GM12878 (cell line): ENCODE measurements around the gene GGT5. TPM values are rescaled to one million over a fixed set of nuclear protein-coding genes. Genes with fewer than 3 reads are reported as not detected.
"Not testable (repeated sequence)": the region's sequence is repeated elsewhere in the genome, so short reads cannot be mapped to it uniquely, and the experiment has no call there.

ENCODE experiments used
- ATAC-seq: fragments of 200-7000 bp; cut with Tn5 transposase; 3 replicates; pipeline ENCODE4 v1.9.1; 2020; ENCODE audit warnings: mild to moderate bottlenecking, moderate library complexity
- BruUV-seq: library from RNA; stranded (reverse); fragments of 400-500 nt; replicated peaks from 2 replicates; lab custom pipeline; 2021; lab: Mats Ljungman, UMichigan
- CTCF ChIA-PET: fragments of 300-600 bp; sonication (Branson Sonifier 250); formaldehyde crosslinking; extraction: SDS; loops from one replicate; lab custom pipeline; 2021; ENCODE audit warnings: inconsistent platforms; lab: Yijun Ruan, JAX
- POLR2A ChIA-PET: fragments of 350-600 bp; formaldehyde crosslinking; extraction: SDS; loops from one replicate; lab custom pipeline; 2021; ENCODE audit warnings: inconsistent platforms; lab: Charles Lee
- RAD21 ChIA-PET: fragments of 300-600 bp; sonication (Branson Sonifier 250); formaldehyde crosslinking; loops from one replicate; lab custom pipeline; 2023; ENCODE audit warnings: antibody characterized with exemption; ENCODE audit not compliant: unreplicated experiment; lab: Charles Lee
- SMC1A ChIA-PET: fragments of 300-600 bp; sonication (Branson Sonifier 250); formaldehyde crosslinking; loops from one replicate; lab custom pipeline; 2023; ENCODE audit not compliant: unreplicated experiment, uncharacterized antibody; lab: Charles Lee
- DNase-seq: peaks from one replicate; pipeline ENCODE4 v3.0.0-alpha.2; 2011; ENCODE audit warnings: low read depth, low spot score
- FAIRE-seq: peaks from 3 replicates; lab custom pipeline; 2011; peaks lifted over from hg19 to GRCh38; lab: Jason Lieb, UNC
- H2AFZ ChIP-seq: 2 replicates; pipeline ENCODE4 v1.6.0; 2011; ENCODE audit warnings: low read depth, low read length, control low read depth; ENCODE audit not compliant: control insufficient read depth
- H3K27ac ChIP-seq: 2 replicates; pipeline ENCODE4 v1.5.1; 2011; ENCODE audit warnings: control low read depth; ENCODE audit not compliant: control insufficient read depth, insufficient read depth
- H3K27me3 ChIP-seq, 2 experiments: replicated peaks in 1 of 2; 2 replicates each; pipeline versions ENCODE4 v1.6.0 to v1.6.1; 2011; ENCODE audit warnings: low read length in 1 of 2; ENCODE audit not compliant: control insufficient read depth in 2 of 2, insufficient read depth in 2 of 2
- H3K36me3 ChIP-seq, 2 experiments: 2 replicates each; pipeline ENCODE4 v1.5.1; 2011; ENCODE audit warnings: low read length in 1 of 2; ENCODE audit not compliant: control insufficient read depth in 2 of 2, insufficient read depth in 2 of 2
- H3K4me1 ChIP-seq: 2 replicates; pipeline ENCODE4 v1.6.1; 2011; ENCODE audit warnings: mild to moderate bottlenecking, low read length, moderate library complexity, mixed read lengths; ENCODE audit not compliant: control insufficient read depth, insufficient read depth
- H3K4me2 ChIP-seq: 2 replicates; pipeline ENCODE4 v1.6.0; 2011; ENCODE audit warnings: control low read depth; ENCODE audit not compliant: control insufficient read depth, insufficient read depth
- H3K4me3 ChIP-seq: fragments of 200-600 bp; sonication (generic); 2 replicates; pipeline ENCODE4 v1.5.1; 2016
- H3K79me2 ChIP-seq: 2 replicates; pipeline ENCODE4 v1.6.0; 2011; ENCODE audit warnings: low read length; ENCODE audit not compliant: control insufficient read depth, insufficient read depth
- H3K9ac ChIP-seq: 2 replicates; pipeline ENCODE4 v1.8.0; 2011; ENCODE audit warnings: low read length, control low read depth, mixed read lengths; ENCODE audit not compliant: control insufficient read depth, insufficient read depth
- H3K9me3 ChIP-seq: replicated peaks from 3 replicates; pipeline ENCODE4 v1.5.1; 2011; ENCODE audit warnings: mild to moderate bottlenecking, low read length; ENCODE audit not compliant: control insufficient read depth, insufficient read depth
- H4K20me1 ChIP-seq: 2 replicates; pipeline ENCODE4 v1.6.0; 2011; ENCODE audit not compliant: control insufficient read depth, insufficient read depth
- BHLHE40 ChIP-seq, 2 experiments: fragments of 450-650 bp in 1 of 2; IDR thresholded peaks; 2 replicates each; pipeline ENCODE4 v1.6.1; 2011 to 2017; ENCODE audit warnings: low read depth in 2 of 2, borderline replicate concordance in 1 of 2, improper control_type of control experiment in 1 of 2, low read length in 1 of 2, mild to moderate bottlenecking in 1 of 2
- CREB1 ChIP-seq: IDR thresholded peaks from 2 replicates; pipeline ENCODE4 v1.6.1; 2012; ENCODE audit warnings: low read depth, mild to moderate bottlenecking, inconsistent platforms
- FOXK2 ChIP-seq: fragments of 450-650 bp; IDR thresholded peaks from 2 replicates; pipeline ENCODE4 v1.6.1; 2017; ENCODE audit warnings: mild to moderate bottlenecking, moderate library complexity
- LARP7 ChIP-seq: fragments of 450-650 bp; IDR thresholded peaks from 2 replicates; pipeline ENCODE4 v1.6.1; 2017; ENCODE audit warnings: mild to moderate bottlenecking
- MEF2B ChIP-seq: fragments of 450-650 bp; IDR thresholded peaks from 2 replicates; pipeline ENCODE4 v1.6.1; 2018; ENCODE audit warnings: mild to moderate bottlenecking, moderate library complexity; ENCODE audit not compliant: partially characterized antibody, poor library complexity, severe bottlenecking
- SP1 ChIP-seq: IDR thresholded peaks from one replicate; pipeline ENCODE4 v1.6.1; 2011; ENCODE audit warnings: low read depth, low read length
- TARDBP ChIP-seq: IDR thresholded peaks from 2 replicates; pipeline ENCODE4 v1.6.1; 2016; ENCODE audit warnings: borderline replicate concordance
- WGBS: methylation state at CpG from one replicate; pipeline ENCODE4 v1.1.6; 2016; ENCODE audit warnings: low lambda C conversion rate; ENCODE audit not compliant: insufficient replicate concordance, insufficient coverage; ENCODE audit errors: missing lambda C conversion rate; 5-methylcytosine and 5-hydroxymethylcytosine counted together
- in situ Hi-C: fragments of 300-500 bp; cut with MboI; formaldehyde crosslinking; loops from 9 replicates; pipeline ENCODE4 v1.14.3; 2018; ENCODE audit warnings: mixed read lengths
- intact Hi-C: fragments of 100-400 bp; cut with micrococcal nuclease; formaldehyde crosslinking; loops from one replicate; pipeline ENCODE4 v1.14.2; 2022; ENCODE audit not compliant: unreplicated experiment
- polyA plus RNA-seq, 11 experiments: library from polyadenylated mRNA; depleted of rRNA in 4 of 11; unstranded in 6 of 11; stranded (reverse) in 5 of 11; fragments of >200 nt; fragmentation: Nextera tagmentation in 4 of 11; fragmentation: Illumina TruSeq in 1 of 11; extraction: Ambion mirVana in 4 of 11; extraction: Trizol in 1 of 11; gene quantifications; 1 replicate in 1 of 11; 2 replicates in 10 of 11; pipeline versions ENCODE4 v1.2.1 to v1.2.3, GENCODE V29; 2011 to 2016; ENCODE audit warnings: inconsistent platforms in 2 of 11, missing spikeins in 2 of 11, low read depth in 1 of 11
- total RNA-seq, 4 experiments: library from RNA; depleted of rRNA in 3 of 4; stranded (reverse); fragments of >200 nt in 3 of 4; fragmentation: Illumina TruSeq in 1 of 4; extraction: Trizol in 1 of 4; gene quantifications; 2 replicates each; pipeline versions ENCODE4 v1.2.1 to v1.2.3, GENCODE V29; 2013 to 2021
- TF ChIP-seq, protein P1 (sequence below): IDR thresholded peaks from 2 replicates; pipeline ENCODE4 v1.6.1; 2012; ENCODE audit warnings: low read depth, low read length, improper control_type of control experiment
- TF ChIP-seq, protein P2 (sequence below): IDR thresholded peaks from 2 replicates; pipeline ENCODE4 v1.6.1; 2012; ENCODE audit warnings: mild to moderate bottlenecking, low read depth, low read length

The GGT5 gene
- total and polyA plus RNA-seq, 10 of the 15 experiments (the other 5 are each of a cell fraction or from before 2014, with no cell fraction given): 0.34 TPM; not detected in 9

DNA sequence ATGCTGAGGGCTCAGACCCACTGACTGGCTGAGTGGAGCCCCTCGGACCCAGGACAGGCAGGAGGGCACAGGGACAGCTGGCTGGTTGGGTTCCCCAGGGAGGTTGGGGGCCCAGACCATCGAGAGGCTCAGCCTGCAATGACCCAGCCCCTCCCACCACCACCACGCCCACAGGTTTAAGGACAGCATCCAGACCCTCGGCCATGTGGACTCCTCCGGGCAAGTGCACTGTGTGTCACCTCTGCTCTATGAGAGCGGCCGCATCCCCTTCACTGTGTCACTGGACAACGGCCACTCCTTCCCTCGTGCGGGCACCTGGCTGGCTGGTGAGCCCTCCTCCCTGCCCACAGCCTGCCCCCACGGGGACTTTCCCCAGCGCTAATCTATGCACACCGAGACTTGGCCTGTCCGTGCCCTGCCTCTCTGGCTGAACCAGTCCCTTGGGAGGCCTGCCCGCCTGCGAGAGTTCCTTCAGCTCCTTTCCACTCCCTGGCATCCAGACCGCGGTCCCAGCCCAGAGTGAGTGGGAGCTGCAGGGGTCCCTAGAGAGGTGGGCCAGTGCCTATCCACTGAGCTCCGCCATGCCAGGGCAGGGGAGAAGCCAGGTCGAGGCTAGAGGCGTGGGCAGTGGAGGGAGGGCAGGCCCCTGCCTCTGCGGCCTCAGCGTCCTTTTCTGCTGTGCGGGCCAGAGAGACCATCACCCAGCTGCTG is 61.4 kb downstream of the GGT5 start:
- no peaks in the 10 kb centered on the region for H3K27me3 ChIP-seq
- H3K4me3 ChIP-seq: no peak overlapping the region
- H4K20me1 ChIP-seq: no peaks in the 10 kb centered on the region
- H2AFZ ChIP-seq: no peak overlapping the region
- WGBS: 5% methylated on average over 24 of the region's 24 CpGs
- H3K27ac ChIP-seq: no peak overlapping the region
- H3K36me3 ChIP-seq: no peaks in the 10 kb centered on the region
- in situ Hi-C loops (no loop called here), intact Hi-C loops (no loop called here)
- no peak for FAIRE-seq
- H3K9ac ChIP-seq: no peak overlapping the region
- H3K4me1 ChIP-seq: no peaks in the 10 kb centered on the region; the same call in 1 of the 2 replicates
- POLR2A ChIA-PET: no interaction called here
- CTCF ChIA-PET: interaction anchor here (1.0 kb wide), 1 partner anchor 59 kb away, joined by 3 read pairs; no protein-coding TSS in a partner anchor
- no peaks in the 10 kb centered on the region for H3K9me3 ChIP-seq
- ATAC-seq: peak; percentile 86
- TF ChIP-seq MEF2B: peak; percentile 69
- no peak for TF ChIP-seq LARP7
- TF ChIP-seq, protein P1, sequence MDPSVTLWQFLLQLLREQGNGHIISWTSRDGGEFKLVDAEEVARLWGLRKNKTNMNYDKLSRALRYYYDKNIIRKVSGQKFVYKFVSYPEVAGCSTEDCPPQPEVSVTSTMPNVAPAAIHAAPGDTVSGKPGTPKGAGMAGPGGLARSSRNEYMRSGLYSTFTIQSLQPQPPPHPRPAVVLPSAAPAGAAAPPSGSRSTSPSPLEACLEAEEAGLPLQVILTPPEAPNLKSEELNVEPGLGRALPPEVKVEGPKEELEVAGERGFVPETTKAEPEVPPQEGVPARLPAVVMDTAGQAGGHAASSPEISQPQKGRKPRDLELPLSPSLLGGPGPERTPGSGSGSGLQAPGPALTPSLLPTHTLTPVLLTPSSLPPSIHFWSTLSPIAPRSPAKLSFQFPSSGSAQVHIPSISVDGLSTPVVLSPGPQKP: no peak
- no peak for TF ChIP-seq FOXK2
- peak in 1 of 2 experiments; percentile 42; a peak in 1 of 4 replicates for TF ChIP-seq BHLHE40 (IDR thresholded peaks at IDR 0.05; ENCODE audit: borderline replicate concordance in 1 of 2, low read depth in 2 of 2, low read length in 1 of 2)
- TF ChIP-seq SP1: no peak
- TF ChIP-seq, protein P2, sequence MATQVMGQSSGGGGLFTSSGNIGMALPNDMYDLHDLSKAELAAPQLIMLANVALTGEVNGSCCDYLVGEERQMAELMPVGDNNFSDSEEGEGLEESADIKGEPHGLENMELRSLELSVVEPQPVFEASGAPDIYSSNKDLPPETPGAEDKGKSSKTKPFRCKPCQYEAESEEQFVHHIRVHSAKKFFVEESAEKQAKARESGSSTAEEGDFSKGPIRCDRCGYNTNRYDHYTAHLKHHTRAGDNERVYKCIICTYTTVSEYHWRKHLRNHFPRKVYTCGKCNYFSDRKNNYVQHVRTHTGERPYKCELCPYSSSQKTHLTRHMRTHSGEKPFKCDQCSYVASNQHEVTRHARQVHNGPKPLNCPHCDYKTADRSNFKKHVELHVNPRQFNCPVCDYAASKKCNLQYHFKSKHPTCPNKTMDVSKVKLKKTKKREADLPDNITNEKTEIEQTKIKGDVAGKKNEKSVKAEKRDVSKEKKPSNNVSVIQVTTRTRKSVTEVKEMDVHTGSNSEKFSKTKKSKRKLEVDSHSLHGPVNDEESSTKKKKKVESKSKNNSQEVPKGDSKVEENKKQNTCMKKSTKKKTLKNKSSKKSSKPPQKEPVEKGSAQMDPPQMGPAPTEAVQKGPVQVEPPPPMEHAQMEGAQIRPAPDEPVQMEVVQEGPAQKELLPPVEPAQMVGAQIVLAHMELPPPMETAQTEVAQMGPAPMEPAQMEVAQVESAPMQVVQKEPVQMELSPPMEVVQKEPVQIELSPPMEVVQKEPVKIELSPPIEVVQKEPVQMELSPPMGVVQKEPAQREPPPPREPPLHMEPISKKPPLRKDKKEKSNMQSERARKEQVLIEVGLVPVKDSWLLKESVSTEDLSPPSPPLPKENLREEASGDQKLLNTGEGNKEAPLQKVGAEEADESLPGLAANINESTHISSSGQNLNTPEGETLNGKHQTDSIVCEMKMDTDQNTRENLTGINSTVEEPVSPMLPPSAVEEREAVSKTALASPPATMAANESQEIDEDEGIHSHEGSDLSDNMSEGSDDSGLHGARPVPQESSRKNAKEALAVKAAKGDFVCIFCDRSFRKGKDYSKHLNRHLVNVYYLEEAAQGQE: no peak
- no peak for TF ChIP-seq TARDBP
- TF ChIP-seq CREB1: no peak
- no peaks in the 10 kb centered on the region for H3K79me2 ChIP-seq
- no peak for DNase-seq
- no peak overlapping the region for H3K4me2 ChIP-seq
- SMC1A ChIA-PET: no interaction called here
- BruUV-seq: no TSS peak
- RAD21 ChIA-PET: interaction anchor here (1.4 kb wide), 1 partner anchor 64 kb away, joined by 3 read pairs; no protein-coding TSS in a partner anchor

DNA sequence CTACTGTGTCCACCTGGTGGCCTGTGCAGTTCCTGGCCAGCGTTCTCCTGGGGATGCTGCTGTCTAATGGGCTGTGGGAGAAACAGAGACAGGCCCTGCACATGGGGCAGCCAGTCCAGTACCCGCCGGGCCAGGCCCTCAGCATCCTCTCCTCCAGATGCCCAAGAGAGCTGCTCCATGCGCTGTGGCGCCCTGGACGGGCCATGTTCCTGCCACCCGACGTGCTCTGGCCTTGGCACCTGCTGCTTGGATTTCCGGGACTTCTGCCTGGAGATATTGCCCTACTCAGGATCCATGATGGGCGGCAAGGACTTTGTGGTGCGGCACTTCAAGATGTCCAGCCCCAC is 62.0 kb downstream of the GGT5 start:
- intact Hi-C loops, CTCF ChIA-PET, H4K20me1 ChIP-seq, SMC1A ChIA-PET, POLR2A ChIA-PET, H3K4me2 ChIP-seq, FAIRE-seq, BruUV-seq, H2AFZ ChIP-seq, H3K4me1 ChIP-seq, H3K9ac ChIP-seq, H3K4me3 ChIP-seq, RAD21 ChIA-PET, H3K9me3 ChIP-seq, H3K79me2 ChIP-seq, H3K27ac ChIP-seq, DNase-seq, in situ Hi-C loops, ATAC-seq, H3K36me3 ChIP-seq, H3K27me3 ChIP-seq: not testable (repeated sequence)
- 73% methylated on average over 9 of the region's 11 CpGs for WGBS
